NCI-H1417 (cell line): ENCODE data around the gene TARBP2.

ENCODE experiments used
- DNase-seq, 3 experiments: peaks; one replicate each; lab custom pipeline; 2025; lab: John Stamatoyannopoulos, UW

TARBP2 gene

GRCh38 chr12:53552361-53553327 lies 51.6 kb downstream of the TARBP2 start:
- DNase-seq: no peak
